ENCODE measurements around the gene RTN4. TPM values are rescaled to one million over a fixed set of nuclear protein-coding genes. Genes with fewer than 3 reads are reported as not detected.
"Not testable (repeated sequence)": the region's sequence is repeated elsewhere in the genome, so short reads cannot be mapped to it uniquely, and the experiment has no call there.

RTN4 gene
- total and polyA plus RNA-seq, 10 donors: 55.2 to 215 (median 155) TPM

DNA sequence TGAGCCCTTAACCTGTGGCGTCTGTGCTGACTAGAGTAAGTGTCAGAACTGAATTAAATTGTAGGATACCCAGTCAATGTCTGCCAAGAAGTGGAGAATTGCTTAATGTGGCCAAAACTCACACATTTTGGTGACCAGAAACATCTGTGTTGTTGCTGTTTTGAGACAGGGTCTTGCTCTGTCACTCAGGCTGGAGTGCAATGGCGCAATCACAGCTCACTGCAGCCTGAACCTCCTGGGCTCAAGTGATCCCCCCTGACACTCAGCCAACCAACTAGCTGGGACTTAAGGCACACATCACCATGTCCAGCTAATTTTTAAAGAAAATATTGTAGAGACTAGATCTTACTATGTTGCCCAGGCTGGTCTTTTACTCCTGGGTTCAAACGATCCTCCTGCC is 34.4 kb upstream of the RTN4 start:
- TF ChIP-seq POLR2AphosphoS5 (IDR thresholded peaks at IDR 0.05): peak in 1 of 3 donors; percentile 13
- TF ChIP-seq POLR2A (IDR thresholded peaks at IDR 0.05): no peak
- TF ChIP-seq, protein P1, sequence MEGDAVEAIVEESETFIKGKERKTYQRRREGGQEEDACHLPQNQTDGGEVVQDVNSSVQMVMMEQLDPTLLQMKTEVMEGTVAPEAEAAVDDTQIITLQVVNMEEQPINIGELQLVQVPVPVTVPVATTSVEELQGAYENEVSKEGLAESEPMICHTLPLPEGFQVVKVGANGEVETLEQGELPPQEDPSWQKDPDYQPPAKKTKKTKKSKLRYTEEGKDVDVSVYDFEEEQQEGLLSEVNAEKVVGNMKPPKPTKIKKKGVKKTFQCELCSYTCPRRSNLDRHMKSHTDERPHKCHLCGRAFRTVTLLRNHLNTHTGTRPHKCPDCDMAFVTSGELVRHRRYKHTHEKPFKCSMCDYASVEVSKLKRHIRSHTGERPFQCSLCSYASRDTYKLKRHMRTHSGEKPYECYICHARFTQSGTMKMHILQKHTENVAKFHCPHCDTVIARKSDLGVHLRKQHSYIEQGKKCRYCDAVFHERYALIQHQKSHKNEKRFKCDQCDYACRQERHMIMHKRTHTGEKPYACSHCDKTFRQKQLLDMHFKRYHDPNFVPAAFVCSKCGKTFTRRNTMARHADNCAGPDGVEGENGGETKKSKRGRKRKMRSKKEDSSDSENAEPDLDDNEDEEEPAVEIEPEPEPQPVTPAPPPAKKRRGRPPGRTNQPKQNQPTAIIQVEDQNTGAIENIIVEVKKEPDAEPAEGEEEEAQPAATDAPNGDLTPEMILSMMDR (IDR thresholded peaks at IDR 0.05 in 8 of 11, conservative IDR thresholded peaks at IDR 0.05 in 3 of 11): no peak
- intact Hi-C loops (cut with DNase I; ENCODE audit: low total_unique reads): no loop called here
- Histone ChIP-seq H3K4me1 (peaks cover 0 to 15% (median 9%) of the 10 kb centered on the region in 6 donors), H3K9me3 (peaks cover 0 to 10% (median 0%) of the 10 kb centered on the region in 8 donors), H3K27ac (no peak overlapping the region), H3K4me3 (no peak overlapping the region), H3K36me3 (no peaks in the 10 kb centered on the region), H3K27me3 (replicated peaks in 1 of 7) (no peaks in the 10 kb centered on the region)
- no peak for DNase-seq
- 78 to 89% (median 81%) methylated on average over 3 of the region's 3 CpGs for WGBS, 5 donors

DNA sequence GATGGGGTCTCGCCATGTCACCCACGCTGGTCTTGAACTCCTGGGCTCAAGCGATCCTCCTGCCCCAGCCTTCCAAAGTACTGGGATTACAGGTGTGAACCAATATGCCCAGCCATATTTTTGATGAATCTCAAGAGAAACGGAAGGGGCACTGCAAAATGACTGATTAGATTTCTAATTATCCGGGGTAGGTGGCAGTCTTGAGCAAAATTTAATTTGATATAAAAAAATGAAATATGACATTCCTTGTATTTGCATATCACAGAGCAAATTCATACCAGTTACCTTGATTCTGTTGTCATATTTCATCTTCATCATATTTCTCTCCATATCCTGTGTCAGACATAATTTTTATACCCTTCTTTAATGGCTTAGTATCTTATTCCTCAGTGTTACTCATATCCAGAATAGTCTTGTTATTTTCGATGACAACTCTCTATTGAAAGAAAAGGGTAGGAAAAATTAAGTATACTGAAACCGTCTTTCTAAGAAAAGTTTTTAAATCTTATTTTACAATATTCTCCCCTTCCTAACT is 30.0 kb upstream of the RTN4 start:
- H3K9me3 ChIP-seq: peaks cover 0 to 10% (median 0%) of the 10 kb centered on the region in 8 donors
- H3K36me3 ChIP-seq: no peaks in the 10 kb centered on the region
- DNase-seq: no peak
- WGBS, 5 donors: 88 to 96% (median 91%) methylated on average over 7 of the region's 7 CpGs
- intact Hi-C loops (cut with DNase I; ENCODE audit: low total_unique reads): no loop called here
- peaks cover 0 to 15% (median 9%) of the 10 kb centered on the region in 6 donors for H3K4me1 ChIP-seq
- no peak overlapping the region for H3K4me3 ChIP-seq
- H3K27ac ChIP-seq: no peak overlapping the region
- H3K27me3 ChIP-seq (replicated peaks in 1 of 7): no peaks in the 10 kb centered on the region
- TF ChIP-seq POLR2AphosphoS5 (IDR thresholded peaks at IDR 0.05) (no peak), POLR2A (IDR thresholded peaks at IDR 0.05) (no peak)
- TF ChIP-seq, protein P1 (IDR thresholded peaks at IDR 0.05 in 8 of 11, conservative IDR thresholded peaks at IDR 0.05 in 3 of 11): no peak

DNA sequence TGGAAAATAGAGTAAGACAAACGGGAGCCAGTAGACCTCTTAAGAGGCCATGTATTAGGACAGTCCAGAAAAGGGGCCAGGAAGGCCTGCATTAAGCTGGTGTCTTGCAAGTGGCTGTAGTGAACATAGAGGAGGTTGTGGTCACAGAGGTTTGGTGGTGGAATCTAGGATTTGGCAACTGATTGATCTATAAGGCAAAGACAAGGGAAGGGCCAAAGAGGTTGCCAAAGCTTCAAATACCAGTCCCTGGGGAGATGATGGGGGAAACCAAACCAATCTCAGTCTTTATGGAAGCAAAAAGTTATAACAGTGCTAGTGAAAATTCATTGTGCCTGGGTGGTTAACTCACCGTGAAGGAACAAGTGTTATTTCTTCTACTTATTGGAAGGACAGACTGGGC is 28.7 kb upstream of the RTN4 start:
- Histone ChIP-seq H3K36me3 (no peaks in the 10 kb centered on the region), H3K27me3 (replicated peaks in 1 of 7) (no peaks in the 10 kb centered on the region), H3K9me3 (peaks cover 0 to 10% (median 0%) of the 10 kb centered on the region in 8 donors), H3K4me1 (peaks cover 0 to 14% (median 8%) of the 10 kb centered on the region in 6 donors), H3K27ac (no peak overlapping the region), H3K4me3 (no peak overlapping the region)
- TF ChIP-seq, protein P1 (IDR thresholded peaks at IDR 0.05 in 8 of 11, conservative IDR thresholded peaks at IDR 0.05 in 3 of 11): no peak
- TF ChIP-seq POLR2AphosphoS5 (IDR thresholded peaks at IDR 0.05) (no peak), POLR2A (IDR thresholded peaks at IDR 0.05) (no peak)
- 70 to 90% (median 76%) methylated on average over 2 of the region's 2 CpGs for WGBS, 5 donors
- intact Hi-C loops (cut with DNase I; ENCODE audit: low total_unique reads): no loop called here
- DNase-seq: no peak

DNA sequence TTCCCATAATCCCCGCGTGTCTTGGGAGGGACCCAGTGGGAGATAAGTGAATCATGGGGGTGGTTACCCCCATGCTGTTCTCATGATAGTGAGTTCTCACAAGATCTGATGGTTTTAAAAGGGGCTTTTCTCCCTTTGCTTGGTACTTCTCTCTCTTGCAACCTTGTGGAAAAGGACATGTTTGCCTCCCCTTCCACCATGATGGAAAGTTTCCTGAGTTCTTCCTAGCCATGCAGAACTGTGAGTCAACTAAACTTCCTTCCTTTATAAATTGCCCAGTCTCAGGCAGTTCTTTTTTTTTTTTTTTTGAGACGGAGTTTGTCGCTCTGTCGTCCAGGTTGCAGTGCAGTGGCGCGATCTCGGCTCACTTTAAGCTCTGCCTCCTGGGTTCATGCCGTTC is 26.5 kb upstream of the RTN4 start:
- Histone ChIP-seq H3K9me3 (peaks cover 0 to 10% (median 0%) of the 10 kb centered on the region in 8 donors), H3K27ac (no peak overlapping the region), H3K27me3 (replicated peaks in 1 of 7) (no peaks in the 10 kb centered on the region), H3K4me3 (no peak overlapping the region), H3K36me3 (no peaks in the 10 kb centered on the region), H3K4me1 (no peaks in the 10 kb centered on the region)
- DNase-seq: no peak
- intact Hi-C loops (cut with DNase I; ENCODE audit: low total_unique reads): no loop called here
- 79 to 90% (median 84%) methylated on average over 9 of the region's 9 CpGs for WGBS, 5 donors
- TF ChIP-seq POLR2AphosphoS5 (IDR thresholded peaks at IDR 0.05): no peak
- TF ChIP-seq, protein P1 (IDR thresholded peaks at IDR 0.05 in 8 of 11, conservative IDR thresholded peaks at IDR 0.05 in 3 of 11): no peak
- no peak for TF ChIP-seq POLR2A (IDR thresholded peaks at IDR 0.05)

DNA sequence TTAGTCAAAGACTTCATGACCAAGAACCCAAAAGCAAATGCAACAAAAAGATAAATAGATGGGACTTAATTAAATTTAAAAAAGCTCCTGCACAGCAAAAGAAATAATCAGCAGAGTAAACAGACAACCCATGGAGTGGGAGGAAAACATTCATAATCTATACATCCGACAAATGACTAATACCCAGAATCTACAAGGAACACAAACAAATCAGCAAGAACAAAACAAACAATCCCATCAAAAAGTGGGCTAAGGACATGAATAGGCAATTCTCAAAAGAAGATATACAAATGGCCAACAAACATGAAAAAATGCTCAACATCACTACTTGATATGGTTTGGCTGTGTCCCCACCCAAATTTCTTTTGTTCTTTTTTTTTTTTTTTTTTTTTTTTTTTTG is 25.8 kb upstream of the RTN4 start:
- WGBS, 5 donors: 84 to 100% (median 92%) methylated on average over 1 of the region's 1 CpG
- H3K27ac ChIP-seq; H3K4me3 ChIP-seq; H3K36me3 ChIP-seq; H3K9me3 ChIP-seq; H3K27me3 ChIP-seq (replicated peaks in 1 of 7); DNase-seq; H3K4me1 ChIP-seq; intact Hi-C loops (cut with DNase I; ENCODE audit: low total_unique reads): not testable (repeated sequence)

All from spleen (tissue), 11 donors.